Fibroblast of mammary gland (primary cell): Measurements from ENCODE around the gene CCDC134.

Experiments used
- DNase-seq: peaks from one replicate; pipeline ENCODE4 v3.0.0-alpha.2; 2010; ENCODE audit warnings: low read depth
- H3K4me3 ChIP-seq: 2 replicates; pipeline ENCODE4 v1.5.1; 2011; ENCODE audit warnings: low read depth, mild to moderate bottlenecking, low read length, moderate library complexity; ENCODE audit not compliant: control insufficient read depth
- CTCF ChIP-seq: conservative IDR thresholded peaks from 2 replicates; pipeline ENCODE4 v1.5.1; 2011; ENCODE audit warnings: low read depth, low read length, inconsistent platforms; ENCODE audit not compliant: control insufficient read depth, insufficient read depth

Gene CCDC134

DNA sequence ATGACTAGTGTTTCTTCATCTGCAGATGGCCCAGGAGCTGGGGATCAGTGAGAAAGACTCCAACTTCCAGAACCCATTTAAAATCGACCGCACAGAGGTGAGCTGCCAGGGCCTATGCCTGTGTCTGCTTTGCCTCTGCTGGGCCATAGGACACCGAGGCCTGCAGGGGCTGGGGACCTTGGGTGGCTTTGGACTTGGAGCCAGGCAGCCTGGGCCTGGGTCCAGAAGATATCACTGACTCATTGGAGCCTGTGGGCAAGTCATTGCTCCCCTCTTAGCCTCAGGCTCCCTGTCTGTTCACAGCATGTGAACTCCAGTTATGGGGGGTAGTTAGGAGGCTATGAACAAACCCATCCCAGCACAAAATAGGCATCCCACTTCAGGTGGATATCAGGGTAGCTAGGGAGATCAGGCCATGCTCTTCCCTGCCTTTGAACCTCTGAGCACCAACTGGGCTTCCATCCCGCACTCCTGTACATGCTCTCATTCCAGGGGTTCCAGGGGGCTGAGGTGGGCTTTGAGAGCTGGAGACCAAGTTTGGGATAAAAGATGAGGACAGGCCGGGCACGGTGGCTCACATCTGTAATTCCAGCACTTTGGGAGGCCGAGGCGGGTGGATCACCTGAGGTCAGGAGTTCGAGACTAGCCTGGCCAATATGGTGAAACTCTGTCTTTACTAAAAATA is 13.4 kb downstream of the CCDC134 start:
- H3K4me3 ChIP-seq: no peak overlapping the region
- DNase-seq: no peak
- no peak for TF ChIP-seq CTCF

- TF ChIP-seq CTCF: no peak
- no peak overlapping the region for H3K4me3 ChIP-seq
- DNase-seq: no peak
These were observed 15.2 kb downstream of the CCDC134 start for GRCh38 chr22:41815716-41816115.

DNA sequence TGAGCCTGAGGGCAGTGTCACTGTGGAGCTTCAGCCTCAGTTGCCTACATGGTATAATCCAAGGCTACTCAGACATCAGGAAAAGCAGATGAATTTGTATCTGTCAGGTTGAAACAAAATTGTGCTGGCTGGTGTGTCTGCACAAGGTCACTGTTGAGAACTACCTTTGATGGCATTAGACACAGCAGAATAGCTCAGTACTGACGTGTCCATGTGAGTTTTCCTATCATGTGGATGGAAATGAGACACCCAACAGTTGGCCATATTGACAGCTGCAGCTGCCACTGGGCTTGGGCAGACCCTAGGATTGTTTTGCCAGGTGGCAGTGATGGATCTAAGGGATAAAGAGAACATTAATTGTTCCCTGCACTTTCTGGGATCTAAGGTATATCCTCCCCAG is 15.8 kb downstream of the CCDC134 start:
- H3K4me3 ChIP-seq: no peak overlapping the region
- DNase-seq: no peak
- no peak for TF ChIP-seq CTCF

DNA sequence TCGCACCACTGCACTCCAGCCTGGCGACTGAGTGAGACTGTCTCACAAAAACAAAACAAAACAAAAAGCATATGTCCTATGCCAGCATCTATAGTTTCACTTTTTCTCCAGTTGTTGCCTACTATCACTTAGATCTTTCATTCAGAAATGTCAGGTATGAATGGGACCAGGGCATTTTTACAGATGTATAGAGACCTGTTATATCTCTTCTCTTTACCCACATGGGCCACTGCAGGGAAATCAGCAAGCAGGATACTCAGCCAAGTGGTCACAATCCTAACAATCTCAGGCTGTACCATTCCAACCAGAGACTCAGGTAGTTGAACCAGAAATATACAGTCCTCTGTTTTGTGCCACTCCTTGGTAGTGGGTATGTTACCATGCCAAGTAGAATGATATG is 16.4 kb downstream of the CCDC134 start:
- DNase-seq: no peak
- no peak overlapping the region for H3K4me3 ChIP-seq
- no peak for TF ChIP-seq CTCF

GRCh38 chr22:41818011-41818410 is 17.5 kb downstream of the CCDC134 start:
- no peak for DNase-seq
- no peak overlapping the region for H3K4me3 ChIP-seq
- no peak for TF ChIP-seq CTCF

DNA sequence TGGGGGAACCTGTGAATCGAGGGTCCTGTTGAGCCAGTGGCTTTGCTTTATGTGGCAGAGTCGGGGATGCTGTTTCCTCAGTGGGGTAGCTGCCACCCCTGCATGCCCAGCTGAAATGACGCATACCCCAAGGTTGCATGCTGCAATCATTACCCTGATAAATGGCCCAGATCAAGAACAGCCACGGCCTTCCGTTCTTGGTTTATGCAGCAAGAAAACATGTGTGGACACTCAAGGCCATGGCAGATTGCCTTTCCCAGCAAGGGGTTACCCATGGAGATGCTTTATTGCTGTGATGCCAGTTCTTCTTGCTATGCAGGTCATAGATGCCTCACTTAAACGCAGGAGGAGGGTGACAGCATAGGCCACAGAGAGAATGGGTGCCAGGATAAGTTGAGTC is 18.1 kb downstream of the CCDC134 start:
- no peak overlapping the region for H3K4me3 ChIP-seq
- DNase-seq: no peak
- no peak for TF ChIP-seq CTCF

- TF ChIP-seq CTCF: no peak
- no peak overlapping the region for H3K4me3 ChIP-seq
- DNase-seq: no peak
These were observed 18.8 kb downstream of the CCDC134 start for GRCh38 chr22:41819257-41819656.
